Natural killer cell (primary cell): ENCODE results near the gene PKP4. TPM values are rescaled to one million over a fixed set of nuclear protein-coding genes. Genes with fewer than 3 reads are reported as not detected.

Experiments
- ATAC-seq, 3 donors: fragments of 150-1000 bp in 2 of 3; fragments of 200-7000 bp in 1 of 3; cut with Tn5 transposase; 1 replicate in 1 of 3; 2 replicates in 2 of 3; pipeline ENCODE4 v1.10.0; 2021; ENCODE audit warnings: mild to moderate bottlenecking in 2 of 3, moderate library complexity in 2 of 3
- DNase-seq, 2 donors: peaks; one replicate each; pipeline versions ENCODE4 v3.0.0 to v3.0.0-alpha.2; 2013 to 2021; ENCODE audit warnings: mixed read lengths in 1 of 2
- H3K27ac ChIP-seq: one replicate; pipeline ENCODE4 v1.5.1; 2013; ENCODE audit warnings: mild to moderate bottlenecking, low read length
- H3K27me3 ChIP-seq: one replicate; pipeline ENCODE4 v1.6.1; 2013; ENCODE audit warnings: low read length; ENCODE audit not compliant: control insufficient read depth, insufficient read depth
- H3K36me3 ChIP-seq: one replicate; pipeline ENCODE4 v1.6.1; 2013; ENCODE audit warnings: low read length; ENCODE audit not compliant: control insufficient read depth, insufficient read depth
- H3K4me1 ChIP-seq: one replicate; pipeline ENCODE4 v1.6.1; 2013; ENCODE audit warnings: low read length; ENCODE audit not compliant: control insufficient read depth, insufficient read depth
- H3K4me3 ChIP-seq: one replicate; pipeline ENCODE4 v1.5.1; 2013; ENCODE audit warnings: low read length
- H3K9me3 ChIP-seq: one replicate; pipeline ENCODE4 v1.6.1; 2013; ENCODE audit warnings: low read length; ENCODE audit not compliant: control insufficient read depth, insufficient read depth
- H3K27ac Mint-ChIP-seq, 2 donors: one replicate each; pipeline ENCODE4 v1.8.0; 2022; ENCODE audit warnings: mild to moderate bottlenecking in 2 of 2, mixed read lengths in 2 of 2, moderate library complexity in 1 of 2
- H3K27me3 Mint-ChIP-seq, 2 donors: one replicate each; pipeline ENCODE4 v1.8.0; 2022; ENCODE audit warnings: low read depth in 2 of 2, mixed read lengths in 2 of 2
- H3K36me3 Mint-ChIP-seq: one replicate; pipeline ENCODE4 v1.8.0; 2022; ENCODE audit warnings: mixed read lengths
- H3K4me1 Mint-ChIP-seq, 2 donors: one replicate each; pipeline ENCODE4 v1.8.0; 2022; ENCODE audit warnings: mixed read lengths in 2 of 2
- H3K4me3 Mint-ChIP-seq: one replicate; pipeline ENCODE4 v1.8.0; 2022; ENCODE audit warnings: mild to moderate bottlenecking, moderate library complexity, mixed read lengths
- H3K9me3 Mint-ChIP-seq, 2 donors: one replicate each; pipeline ENCODE4 v1.8.0; 2022; ENCODE audit warnings: mixed read lengths in 2 of 2
- CTCF ChIP-seq: fragments of 200-600 bp; IDR thresholded peaks from one replicate; pipeline ENCODE4 v1.8.0; 2022; ENCODE audit warnings: antibody characterized with exemption
- WGBS: methylation state at CpG from one replicate; pipeline ENCODE4 v1.1.7; 2013; ENCODE audit warnings: missing lambda C conversion rate; ENCODE audit not compliant: insufficient coverage; 5-methylcytosine and 5-hydroxymethylcytosine counted together
- intact Hi-C: fragments of 100-400 bp; cut with micrococcal nuclease; formaldehyde crosslinking; loops from one replicate; pipeline ENCODE4 v1.14.2; 2022
- total RNA-seq, 4 donors: library from RNA; stranded (reverse); fragments of 120-200 nt in 1 of 4; gene quantifications; one replicate each; pipeline versions ENCODE4 v1.2.3 to v1.2.4, GENCODE V29; 2013 to 2022

Gene PKP4
- total RNA-seq, 3 donors from 2014 or later (not counting 1 experiment from before 2014, with no cell fraction given) = 5.9 to 8.4 (median 7.2) TPM

- H3K4me1 ChIP-seq = no peaks in the 10 kb centered on the region
- H3K27ac ChIP-seq = no peak overlapping the region
- no peaks in the 10 kb centered on the region for H3K9me3 ChIP-seq
- ATAC-seq (no peak), DNase-seq (no peak)
- Mint-ChIP-seq H3K4me1 (peaks cover 0 to 6% of the 10 kb centered on the region in 2 donors), H3K9me3 (no peaks in the 10 kb centered on the region), H3K27me3 (peaks cover 0 to 8% of the 10 kb centered on the region in 2 donors), H3K27ac (no peak overlapping the region), H3K36me3 (no peaks in the 10 kb centered on the region), H3K4me3 (no peak overlapping the region)
- H3K4me3 ChIP-seq = no peak overlapping the region
- 89% methylated on average over 5 of the region's 5 CpGs for WGBS
- intact Hi-C loops = no loop called here
- no peak for TF ChIP-seq CTCF
- H3K27me3 ChIP-seq = no peaks in the 10 kb centered on the region
- H3K36me3 ChIP-seq = no peaks in the 10 kb centered on the region
These were observed 262.7 kb downstream of the PKP4 start for GRCh38 chr2:158719403-158719802.

- WGBS = 82% methylated on average over 9 of the region's 9 CpGs
- no peaks in the 10 kb centered on the region for H3K36me3 Mint-ChIP-seq
- no peaks in the 10 kb centered on the region for H3K27me3 ChIP-seq
- no peak overlapping the region for H3K4me3 Mint-ChIP-seq
- no peaks in the 10 kb centered on the region for H3K9me3 ChIP-seq
- H3K9me3 Mint-ChIP-seq = no peaks in the 10 kb centered on the region
- H3K27ac Mint-ChIP-seq = no peak overlapping the region
- peaks cover 0 to 8% of the 10 kb centered on the region in 2 donors for H3K27me3 Mint-ChIP-seq
- DNase-seq = no peak
- no peak for ATAC-seq
- peaks cover 0 to 7% of the 10 kb centered on the region in 2 donors for H3K4me1 Mint-ChIP-seq
- intact Hi-C loops = no loop called here
- no peak overlapping the region for H3K4me3 ChIP-seq
- H3K36me3 ChIP-seq = no peaks in the 10 kb centered on the region
- H3K4me1 ChIP-seq = no peaks in the 10 kb centered on the region
- no peak overlapping the region for H3K27ac ChIP-seq
- no peak for TF ChIP-seq CTCF
These were observed 265.7 kb downstream of the PKP4 start for GRCh38 chr2:158722266-158723105.

GRCh38 chr2:158723181-158723838 lies 266.6 kb downstream of the PKP4 start:
- no peak for ATAC-seq
- Histone ChIP-seq H3K4me1 (no peaks in the 10 kb centered on the region), H3K36me3 (no peaks in the 10 kb centered on the region), H3K27me3 (no peaks in the 10 kb centered on the region), H3K4me3 (no peak overlapping the region), H3K9me3 (no peaks in the 10 kb centered on the region), H3K27ac (no peak overlapping the region)
- Mint-ChIP-seq H3K9me3 (no peaks in the 10 kb centered on the region), H3K4me3 (no peak overlapping the region), H3K36me3 (no peaks in the 10 kb centered on the region), H3K27ac (no peak overlapping the region), H3K27me3 (peaks cover 0 to 8% of the 10 kb centered on the region in 2 donors), H3K4me1 (peaks cover 0 to 7% of the 10 kb centered on the region in 2 donors)
- intact Hi-C loops = no loop called here
- DNase-seq = no peak
- WGBS = 90% methylated on average over 8 of the region's 8 CpGs
- no peak for TF ChIP-seq CTCF
